ENCODE data around the gene TCF7L1.

DNA sequence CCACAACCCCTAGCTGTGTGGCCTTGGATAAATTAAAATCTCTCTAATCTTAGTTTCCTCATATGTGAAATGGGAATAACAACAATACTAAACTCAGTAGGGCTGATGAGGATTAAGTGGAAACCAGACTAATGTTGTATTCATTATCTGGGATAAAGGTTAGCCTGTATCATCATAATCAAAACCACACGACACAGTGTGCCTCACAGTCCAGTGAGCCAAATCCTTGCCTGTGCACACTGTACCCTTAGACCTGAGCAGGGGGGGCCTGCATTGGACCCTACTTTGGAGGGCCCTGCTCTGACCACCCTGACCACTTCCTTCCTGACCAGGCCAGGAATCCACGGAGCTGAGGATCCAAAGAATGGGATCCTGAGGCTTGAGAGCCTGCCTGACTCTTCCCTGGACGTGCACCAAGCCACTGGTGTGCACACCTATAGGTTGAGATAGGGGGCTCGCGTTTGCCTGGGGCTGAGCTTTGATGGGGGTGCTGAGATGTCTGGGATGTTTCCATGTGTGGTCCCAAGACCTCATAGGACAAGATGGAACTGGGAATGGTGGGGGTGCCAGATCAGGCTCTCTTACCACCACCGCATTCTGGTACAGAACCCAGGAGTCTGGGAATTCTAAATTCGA lies 124.9 kb downstream of the TCF7L1 start:
- TF ChIP-seq, protein P1, sequence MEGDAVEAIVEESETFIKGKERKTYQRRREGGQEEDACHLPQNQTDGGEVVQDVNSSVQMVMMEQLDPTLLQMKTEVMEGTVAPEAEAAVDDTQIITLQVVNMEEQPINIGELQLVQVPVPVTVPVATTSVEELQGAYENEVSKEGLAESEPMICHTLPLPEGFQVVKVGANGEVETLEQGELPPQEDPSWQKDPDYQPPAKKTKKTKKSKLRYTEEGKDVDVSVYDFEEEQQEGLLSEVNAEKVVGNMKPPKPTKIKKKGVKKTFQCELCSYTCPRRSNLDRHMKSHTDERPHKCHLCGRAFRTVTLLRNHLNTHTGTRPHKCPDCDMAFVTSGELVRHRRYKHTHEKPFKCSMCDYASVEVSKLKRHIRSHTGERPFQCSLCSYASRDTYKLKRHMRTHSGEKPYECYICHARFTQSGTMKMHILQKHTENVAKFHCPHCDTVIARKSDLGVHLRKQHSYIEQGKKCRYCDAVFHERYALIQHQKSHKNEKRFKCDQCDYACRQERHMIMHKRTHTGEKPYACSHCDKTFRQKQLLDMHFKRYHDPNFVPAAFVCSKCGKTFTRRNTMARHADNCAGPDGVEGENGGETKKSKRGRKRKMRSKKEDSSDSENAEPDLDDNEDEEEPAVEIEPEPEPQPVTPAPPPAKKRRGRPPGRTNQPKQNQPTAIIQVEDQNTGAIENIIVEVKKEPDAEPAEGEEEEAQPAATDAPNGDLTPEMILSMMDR (IDR thresholded peaks at IDR 0.05; ENCODE audit: insufficient read depth, low read depth, low read length), result no peak
- TF ChIP-seq EZH2 (IDR thresholded peaks at IDR 0.05; ENCODE audit: insufficient read depth, low read length), result no peak

Data from astrocyte (in vitro differentiated cells and primary cell).